Activated CD4-positive, CD25-positive, alpha-beta regulatory T cell treated with anti-CD3 and anti-CD28 coated beads, Interleukin-2, amount 50 U/mL, for 16 hours (primary cell): ENCODE results near the gene CHTF18.

Experiments
- DNase-seq: peaks from one replicate; pipeline ENCODE4 v3.0.0-alpha.2; 2020; ENCODE audit warnings: low read depth, low spot score

The CHTF18 gene

DNA sequence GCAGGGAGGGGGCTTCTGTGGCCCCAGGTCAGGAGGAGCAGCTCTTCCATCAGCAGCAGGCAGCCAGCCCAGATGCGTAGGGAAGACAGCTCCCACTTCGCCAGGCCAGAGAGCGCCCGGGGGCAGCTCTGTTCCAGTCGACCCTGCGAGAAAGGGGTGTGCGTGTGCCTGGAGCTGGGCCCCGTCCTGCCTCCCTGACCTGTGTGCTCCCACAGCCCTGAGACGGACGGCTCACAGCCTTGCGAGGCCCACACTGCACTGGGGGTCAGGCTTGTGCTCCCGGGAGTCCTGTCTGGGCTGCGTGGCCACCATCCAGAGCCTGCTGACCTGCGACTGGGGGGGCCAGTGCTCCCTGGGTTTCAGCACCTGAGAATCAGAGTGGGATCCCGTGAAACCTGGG, 28.4 kb upstream of the CHTF18 start:
- no peak for DNase-seq

DNA sequence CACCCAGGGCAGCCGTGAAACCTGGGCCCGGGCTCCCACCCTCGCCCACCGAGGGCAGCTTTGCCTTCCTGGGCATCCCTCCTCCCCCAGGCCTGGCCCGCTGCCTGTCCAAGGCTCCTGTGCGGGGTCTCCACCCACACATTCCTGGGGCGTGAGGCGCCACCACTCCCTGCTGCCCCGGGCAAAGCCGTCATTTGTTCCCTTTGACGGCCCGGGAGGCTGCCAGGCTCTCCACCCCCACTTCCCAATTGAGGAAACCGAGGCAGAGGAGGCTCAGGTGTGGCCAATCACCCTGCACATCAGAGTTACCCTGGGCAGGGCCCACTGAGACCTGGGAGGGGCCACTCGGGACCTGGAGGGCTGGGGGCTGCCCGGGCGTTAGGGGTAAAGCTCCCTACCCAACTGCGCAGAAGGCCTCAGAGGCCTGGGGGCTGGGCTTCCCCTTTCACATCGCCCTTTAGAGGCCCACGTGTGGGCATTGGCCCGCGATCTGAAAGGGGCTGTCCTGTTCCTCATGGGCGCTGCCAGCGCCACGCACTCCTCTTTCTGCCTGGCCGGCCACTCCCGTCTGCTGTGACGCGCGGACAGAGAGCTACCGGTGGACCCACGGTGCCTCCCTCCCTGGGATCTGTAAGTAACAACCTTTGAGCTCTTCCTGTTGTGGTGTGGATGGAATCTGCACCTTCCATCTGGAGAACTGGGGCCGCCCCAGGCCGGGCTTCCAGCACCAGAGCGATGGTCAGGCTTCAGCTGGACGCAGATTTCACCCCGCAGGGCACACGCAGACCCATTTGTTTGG, 27.7 kb upstream of the CHTF18 start, which contains the start of gene MSLN:
Gene MSLN (plus strand): TSS at position 190 of the 799 bp plus-strand sequence. CDS start 1,947 bp downstream, outside the sequence.
- DNase-seq = no peak

DNA sequence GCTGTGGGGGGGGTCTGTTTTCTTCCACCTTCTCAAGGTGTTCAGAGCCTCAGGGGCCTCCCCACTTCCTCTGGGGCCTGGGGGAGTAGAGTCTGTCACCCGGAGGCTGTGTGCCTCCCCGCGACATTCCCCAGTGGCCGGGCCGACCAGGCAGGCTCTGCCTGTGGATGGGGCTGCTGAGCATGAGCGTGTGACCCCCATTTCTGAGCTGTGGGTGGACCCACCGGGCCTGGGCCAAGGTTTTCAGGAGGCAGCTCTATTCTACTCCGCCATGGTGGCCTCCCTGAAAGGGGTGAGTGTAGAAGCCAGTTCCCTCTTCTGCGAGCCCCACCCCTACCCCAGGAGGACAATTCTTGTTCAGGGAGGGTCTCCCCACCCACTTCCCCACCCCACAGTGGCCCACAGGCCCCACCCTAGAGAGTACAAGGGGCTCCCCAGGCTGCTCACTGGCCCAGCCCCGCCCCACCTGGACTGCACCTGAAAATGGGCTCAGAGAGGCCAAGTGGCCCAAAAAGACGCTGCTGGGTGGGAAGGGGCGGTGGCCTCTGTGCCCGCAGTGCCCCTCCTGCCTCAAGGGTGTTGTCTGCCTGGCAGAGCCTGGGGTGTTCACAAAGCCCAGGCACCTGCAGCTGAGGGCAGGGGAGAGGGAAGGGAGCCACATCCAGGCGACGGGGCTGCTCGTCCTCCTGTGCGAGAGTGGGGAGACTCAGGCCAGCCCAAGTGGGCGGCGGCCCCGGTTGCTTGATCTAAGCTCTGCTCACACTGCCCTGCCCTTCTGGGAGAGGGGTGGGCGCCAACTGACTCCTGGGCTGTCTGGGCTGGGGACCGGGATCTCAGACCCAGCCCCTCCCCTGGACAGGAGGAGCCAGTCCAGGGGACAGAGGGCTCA, 26.6 kb upstream of the CHTF18 start:
- no peak for DNase-seq

DNA sequence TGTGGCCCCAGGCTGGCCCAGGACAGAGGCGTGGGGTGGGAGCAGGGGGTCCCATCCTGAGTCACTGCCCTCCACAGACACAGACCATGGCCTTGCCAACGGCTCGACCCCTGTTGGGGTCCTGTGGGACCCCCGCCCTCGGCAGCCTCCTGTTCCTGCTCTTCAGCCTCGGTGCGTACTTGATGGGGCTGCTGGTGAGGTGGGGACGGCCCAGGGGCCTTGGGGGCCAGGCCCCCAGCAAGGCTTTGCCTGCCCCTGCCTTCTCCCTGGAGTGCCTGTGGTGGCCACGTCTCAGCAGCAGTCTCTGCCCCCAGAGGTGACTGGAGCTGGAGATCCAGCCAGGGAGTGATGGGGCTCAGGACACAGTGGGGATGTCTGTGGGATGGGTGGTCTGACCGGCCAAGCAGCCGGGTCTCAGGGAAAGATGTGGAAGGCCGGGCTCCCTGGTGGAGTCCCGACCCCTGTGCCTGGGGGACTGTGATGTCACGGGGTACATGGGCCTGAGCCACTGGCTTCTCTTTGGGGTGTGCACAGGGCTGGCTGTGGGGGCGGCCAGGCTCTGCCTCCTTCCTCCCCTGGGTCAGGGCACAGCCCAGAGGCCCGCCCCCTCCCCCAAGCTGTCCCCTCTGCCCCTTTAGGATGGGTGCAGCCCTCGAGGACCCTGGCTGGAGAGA, 25.7 kb upstream of the CHTF18 start:
- DNase-seq = no peak

DNA sequence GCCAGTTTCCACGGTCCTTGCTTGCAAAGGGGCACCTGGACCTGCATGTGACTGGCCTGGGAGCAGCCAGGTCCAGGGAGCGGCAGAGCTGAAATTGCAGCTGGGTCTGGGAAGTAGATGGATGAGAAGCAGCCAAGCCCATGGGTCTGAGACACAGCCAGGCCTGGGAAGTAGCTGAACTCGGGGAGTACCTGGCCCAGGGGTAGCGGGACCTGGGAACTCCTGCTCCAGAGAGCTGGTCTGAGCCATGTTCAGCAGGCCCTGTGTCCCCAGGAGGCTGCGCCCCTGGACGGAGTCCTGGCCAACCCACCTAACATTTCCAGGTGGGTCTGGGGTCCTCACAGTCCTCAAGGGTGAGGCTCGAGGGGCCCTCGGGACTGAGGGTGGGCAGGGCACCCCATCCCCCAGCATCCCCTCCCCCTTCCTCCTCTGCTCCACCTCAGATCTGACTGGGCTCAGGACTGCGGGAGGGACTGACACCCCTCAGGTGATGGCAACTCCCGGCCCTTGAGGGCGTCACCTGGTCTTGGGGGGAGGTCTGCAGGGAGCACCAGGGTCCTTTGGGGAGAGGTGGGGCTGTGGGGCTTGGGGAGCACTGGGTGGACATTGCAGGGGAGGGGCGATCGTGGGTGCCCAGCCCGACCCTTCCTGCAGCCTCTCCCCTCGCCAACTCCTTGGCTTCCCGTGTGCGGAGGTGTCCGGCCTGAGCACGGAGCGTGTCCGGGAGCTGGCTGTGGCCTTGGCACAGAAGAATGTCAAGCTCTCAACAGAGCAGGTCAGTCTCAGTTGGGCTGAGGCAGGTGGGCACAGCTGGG, 24.8 kb upstream of the CHTF18 start:
- DNase-seq = no peak

DNA sequence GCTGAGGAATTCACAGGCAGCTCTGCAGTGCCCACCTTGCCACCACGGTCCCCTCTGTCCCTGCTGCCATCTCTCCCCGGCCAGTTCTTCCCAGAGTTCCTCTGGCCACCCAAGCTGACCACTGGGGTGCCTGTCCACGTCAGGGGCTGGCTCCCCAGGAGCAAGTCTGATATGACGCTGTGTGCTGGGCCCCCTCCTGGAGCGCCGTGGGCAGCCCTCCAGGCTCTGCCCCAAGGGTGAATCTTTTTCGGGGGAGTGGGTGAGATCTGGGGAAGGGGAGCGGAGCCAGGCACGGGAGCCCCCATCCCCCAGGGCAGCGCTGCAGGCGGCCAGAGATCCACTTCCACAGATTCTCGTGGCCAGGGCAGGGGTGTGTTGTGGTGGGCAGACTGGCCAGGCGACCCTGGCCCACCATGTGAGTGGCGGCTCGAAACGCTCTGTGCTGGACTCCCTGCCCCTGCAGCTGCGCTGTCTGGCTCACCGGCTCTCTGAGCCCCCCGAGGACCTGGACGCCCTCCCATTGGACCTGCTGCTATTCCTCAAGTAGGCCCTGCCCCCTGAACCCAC, 24.2 kb upstream of the CHTF18 start:
- DNase-seq = no peak

DNA sequence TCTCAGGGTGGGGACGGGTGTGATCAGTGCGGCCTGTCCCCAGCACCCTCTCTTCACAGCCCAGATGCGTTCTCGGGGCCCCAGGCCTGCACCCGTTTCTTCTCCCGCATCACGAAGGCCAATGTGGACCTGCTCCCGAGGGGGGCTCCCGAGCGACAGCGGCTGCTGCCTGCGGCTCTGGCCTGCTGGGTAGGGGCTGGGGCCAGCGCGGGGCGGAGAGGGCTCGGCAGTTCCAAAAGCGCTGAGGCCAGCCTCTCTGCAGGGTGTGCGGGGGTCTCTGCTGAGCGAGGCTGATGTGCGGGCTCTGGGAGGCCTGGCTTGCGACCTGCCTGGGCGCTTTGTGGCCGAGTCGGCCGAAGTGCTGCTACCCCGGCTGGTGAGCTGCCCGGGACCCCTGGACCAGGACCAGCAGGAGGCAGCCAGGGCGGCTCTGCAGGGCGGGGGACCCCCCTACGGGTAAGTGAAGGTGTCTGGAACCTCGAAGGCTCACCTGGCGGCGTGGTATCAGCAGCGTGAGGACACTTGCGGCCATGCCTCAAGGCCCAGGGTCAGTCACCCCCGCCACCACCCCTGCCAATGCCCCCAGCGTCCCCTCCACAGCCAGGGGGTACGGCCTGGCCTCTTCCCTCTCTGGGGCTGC, 23.5 kb upstream of the CHTF18 start:
- DNase-seq = no peak

DNA sequence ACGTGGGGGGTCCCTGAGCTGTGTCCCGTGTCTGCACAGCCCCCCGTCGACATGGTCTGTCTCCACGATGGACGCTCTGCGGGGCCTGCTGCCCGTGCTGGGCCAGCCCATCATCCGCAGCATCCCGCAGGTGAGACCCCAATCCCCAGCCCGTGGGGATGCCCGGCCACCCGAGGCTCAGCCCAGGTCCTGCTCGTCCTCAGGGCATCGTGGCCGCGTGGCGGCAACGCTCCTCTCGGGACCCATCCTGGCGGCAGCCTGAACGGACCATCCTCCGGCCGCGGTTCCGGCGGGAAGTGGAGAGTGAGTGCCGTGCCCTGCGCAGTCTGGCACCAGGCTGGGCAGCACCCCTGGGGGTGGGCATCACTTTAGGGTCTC, 22.9 kb upstream of the CHTF18 start:
- DNase-seq = no peak

DNA sequence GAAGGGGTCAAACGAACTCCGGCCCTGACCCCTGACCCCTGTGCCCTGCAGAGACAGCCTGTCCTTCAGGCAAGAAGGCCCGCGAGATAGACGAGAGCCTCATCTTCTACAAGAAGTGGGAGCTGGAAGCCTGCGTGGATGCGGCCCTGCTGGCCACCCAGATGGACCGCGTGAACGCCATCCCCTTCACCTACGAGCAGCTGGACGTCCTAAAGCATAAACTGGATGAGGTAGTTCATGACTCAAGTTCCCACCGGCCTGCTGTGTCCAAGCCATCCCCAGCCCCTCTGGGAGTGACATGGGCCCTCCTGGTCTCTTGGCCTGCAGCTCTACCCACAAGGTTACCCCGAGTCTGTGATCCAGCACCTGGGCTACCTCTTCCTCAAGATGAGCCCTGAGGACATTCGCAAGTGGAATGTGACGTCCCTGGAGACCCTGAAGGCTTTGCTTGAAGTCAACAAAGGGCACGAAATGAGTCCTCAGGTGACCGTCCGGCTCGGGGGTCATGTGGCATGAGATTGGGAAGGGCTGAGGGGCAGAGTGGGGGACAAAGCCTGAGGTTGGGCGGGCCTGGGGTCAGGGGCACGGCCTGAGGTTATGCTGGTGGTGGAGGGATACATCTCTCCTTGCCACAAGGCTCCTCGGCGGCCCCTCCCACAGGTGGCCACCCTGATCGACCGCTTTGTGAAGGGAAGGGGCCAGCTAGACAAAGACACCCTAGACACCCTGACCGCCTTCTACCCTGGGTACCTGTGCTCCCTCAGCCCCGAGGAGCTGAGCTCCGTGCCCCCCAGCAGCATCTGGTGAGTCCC, 22.2 kb upstream of the CHTF18 start:
- DNase-seq = no peak

DNA sequence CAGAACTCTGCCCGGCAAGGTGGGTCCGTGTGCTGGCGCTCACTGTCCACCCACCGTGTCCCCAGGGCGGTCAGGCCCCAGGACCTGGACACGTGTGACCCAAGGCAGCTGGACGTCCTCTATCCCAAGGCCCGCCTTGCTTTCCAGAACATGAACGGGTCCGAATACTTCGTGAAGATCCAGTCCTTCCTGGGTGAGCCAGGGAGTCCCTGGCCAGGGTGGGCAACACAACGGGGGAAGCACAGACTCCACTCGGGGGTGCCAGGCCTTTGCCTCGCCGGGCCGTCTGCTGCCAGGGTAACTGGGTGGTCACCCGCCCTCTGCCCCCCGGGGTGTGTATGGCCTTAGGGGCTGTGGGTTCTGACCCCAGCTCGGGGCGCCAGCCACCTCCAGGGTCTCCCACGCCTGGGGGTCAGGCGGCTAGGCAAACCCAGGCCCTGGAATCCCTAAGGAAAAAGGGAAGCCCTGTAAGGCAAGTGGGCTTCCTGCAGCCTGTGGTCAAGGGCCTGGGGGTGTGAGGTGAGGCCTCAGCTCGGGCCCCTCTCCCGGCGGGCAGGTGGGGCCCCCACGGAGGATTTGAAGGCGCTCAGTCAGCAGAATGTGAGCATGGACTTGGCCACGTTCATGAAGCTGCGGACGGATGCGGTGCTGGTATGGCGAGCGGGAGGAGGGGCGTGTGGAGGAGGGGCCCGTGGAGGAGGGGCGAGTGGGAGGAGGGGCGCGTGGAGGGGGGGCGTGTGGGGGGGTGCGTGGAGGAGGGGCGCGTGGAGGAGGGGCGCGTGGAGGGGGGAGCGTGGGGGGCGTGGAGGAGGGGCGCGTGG, 21.4 kb upstream of the CHTF18 start:
- no peak for DNase-seq

DNA sequence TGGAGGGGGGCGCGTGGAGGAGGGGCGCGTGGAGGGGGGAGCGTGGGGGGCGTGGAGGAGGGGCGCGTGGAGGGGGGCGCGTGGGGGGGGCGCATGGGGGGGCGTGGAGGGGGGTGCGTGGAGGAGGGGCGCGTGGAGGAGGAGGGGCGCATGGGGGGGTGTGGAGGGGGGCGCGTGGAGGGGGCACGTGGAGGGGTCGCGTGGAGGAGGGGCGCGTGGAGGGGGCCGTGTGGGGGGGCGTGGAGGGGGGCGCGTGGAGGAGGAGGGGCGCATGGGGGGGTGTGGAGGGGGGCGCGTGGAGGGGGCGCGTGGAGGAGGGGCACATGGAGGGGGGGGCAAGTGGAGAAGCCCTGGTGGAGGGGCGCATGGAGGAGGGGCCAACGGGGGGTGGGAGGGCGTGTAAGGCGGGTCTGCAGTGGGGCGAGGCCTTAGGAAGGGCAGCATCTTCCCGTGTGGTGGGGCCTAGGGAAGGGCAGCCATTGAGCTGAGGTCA, 20.6 kb upstream of the CHTF18 start:
- DNase-seq = no peak

DNA sequence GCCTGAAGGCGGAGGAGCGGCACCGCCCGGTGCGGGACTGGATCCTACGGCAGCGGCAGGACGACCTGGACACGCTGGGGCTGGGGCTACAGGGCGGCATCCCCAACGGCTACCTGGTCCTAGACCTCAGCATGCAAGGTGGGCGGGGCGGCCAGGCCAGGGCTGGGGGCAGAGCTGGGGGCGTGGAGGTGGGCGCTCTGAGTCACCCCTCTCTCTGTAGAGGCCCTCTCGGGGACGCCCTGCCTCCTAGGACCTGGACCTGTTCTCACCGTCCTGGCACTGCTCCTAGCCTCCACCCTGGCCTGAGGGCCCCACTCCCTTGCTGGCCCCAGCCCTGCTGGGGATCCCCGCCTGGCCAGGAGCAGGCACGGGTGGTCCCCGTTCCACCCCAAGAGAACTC, 20.0 kb upstream of the CHTF18 start:
- DNase-seq = no peak

DNA sequence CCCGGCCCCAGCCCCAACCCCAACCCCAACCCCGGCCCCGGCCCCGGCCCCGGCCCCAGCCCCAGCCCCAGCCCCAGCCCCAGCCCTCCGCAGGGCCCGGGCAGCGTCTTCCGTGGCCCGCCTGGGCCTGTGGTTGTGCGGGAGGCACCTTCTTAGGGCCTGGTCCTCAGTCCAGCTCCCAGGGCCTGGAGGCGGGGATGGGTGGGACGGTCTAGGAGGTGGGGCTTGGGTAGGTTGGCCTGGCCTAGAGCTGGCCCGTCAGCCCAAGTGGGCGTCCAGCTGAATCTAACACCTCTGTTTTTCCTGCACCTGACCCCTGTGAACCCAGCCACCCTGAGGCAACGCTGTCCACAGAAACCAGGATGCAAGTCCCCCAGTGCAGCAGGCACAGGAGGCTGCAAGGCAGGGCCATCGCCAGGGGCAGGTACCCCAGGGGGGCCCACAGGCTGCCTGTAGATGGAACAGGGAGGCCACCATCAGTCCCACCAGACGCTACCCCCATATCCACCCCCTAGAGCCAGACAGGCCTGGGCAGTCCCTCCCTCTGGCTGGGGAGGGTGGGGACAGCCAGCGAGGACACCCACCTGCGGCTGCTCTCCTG, 19.1 kb upstream of the CHTF18 start:
- no peak for DNase-seq

DNA sequence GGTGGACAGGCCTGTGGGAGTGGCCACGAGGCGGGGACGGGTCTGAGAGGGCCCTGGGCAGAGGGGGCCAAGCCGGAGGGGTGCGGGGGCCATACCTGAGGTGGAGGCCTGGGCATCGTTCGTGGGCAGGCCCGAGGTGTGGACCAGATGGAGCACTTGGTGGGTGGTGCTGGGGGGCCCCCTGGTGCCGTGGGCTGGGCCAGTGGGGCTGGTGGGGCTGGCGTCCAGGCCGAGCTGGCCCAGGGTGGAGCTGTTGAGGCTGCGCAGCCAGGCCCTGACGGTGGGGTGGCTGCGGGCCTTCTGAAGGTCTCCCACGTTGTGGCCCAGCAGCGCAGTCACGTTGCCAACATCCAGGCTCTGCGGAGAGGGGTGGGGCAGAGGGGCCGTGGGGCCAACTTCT, 18.5 kb upstream of the CHTF18 start:
- DNase-seq = no peak

DNA sequence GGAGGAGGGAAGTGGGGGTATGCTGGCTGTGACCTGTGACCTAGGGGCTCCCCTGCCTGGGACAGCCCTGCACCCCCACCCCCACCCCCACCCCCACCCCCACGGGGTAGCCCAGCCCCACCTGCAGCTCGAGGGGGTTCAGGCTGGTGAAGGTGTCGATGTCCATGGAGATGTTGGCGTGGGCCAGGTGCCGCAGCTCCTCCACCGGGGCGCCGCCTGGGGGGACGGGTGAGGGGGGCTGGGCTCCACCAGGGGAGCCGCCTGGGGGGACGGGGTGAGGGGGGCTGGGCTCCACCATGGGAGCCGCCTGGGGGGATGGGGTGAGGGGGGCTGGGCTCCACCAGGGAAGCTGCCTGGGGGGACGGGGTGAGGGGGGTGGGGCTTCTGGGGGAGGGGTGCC, 18.0 kb upstream of the CHTF18 start:
- no peak for DNase-seq

DNA sequence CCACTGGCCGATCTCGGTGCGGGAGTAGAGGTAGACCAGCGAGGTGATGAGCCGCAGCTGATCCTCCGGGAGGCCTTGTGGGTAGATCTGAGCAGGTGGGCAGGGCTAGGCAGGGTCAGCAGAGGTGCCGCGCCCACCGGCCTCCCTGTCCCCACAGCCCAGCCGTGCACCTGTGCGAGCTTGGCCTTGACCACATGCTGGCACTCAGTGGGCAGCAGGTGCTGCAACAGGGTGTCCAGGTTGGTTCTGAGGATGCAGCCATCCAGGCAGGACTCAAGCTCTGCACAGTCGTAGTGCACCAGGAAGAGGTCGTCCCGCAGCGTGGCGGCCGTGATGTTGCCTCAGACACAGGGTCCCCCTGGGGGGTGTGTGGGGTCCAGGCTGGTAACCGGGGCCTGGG, 15.5 kb upstream of the CHTF18 start:
- no peak for DNase-seq

DNA sequence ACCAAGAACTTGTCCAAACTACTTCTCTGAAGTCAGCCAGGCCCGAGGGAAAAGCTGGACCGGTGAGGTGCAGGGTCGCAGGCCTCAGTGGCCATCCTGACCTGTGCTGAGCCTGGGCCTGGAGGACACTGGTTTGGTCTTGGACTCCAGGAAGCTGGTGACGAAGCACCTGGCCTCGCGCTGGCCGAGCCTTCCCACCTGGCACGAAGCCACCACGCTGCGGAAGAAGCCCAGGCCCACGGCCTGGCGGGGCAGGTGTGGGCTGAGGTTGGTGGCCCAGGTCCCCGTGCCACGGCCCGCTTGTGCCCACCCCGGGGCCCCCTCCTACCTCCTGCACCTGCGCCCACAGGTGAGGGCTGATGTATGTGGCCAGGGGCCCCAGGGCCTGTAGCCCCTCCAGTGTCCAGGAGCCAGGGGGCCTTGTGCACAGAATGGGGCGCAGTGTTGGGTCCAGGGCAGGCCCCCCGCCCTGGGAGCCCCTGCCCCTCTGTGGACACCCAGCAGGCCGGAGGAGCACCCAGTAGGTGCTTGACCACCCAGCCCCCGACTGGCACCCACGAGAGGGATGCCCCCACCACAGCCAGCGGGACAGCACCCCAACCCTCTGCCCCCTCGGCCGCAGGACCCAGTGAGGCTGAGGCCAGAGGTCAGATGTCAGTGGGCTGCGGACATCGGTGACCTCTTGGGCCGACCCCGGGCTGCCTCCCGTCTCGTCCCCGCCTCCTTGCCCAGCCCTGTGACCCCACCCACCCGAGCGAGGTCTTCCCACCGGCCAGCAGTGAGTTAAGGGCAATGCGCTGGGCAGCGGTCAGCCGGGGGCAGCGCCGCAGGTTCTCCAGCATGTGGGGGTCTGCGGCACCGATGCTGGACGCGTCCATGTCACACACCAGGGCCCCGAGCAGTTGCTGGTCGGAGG, 14.1 kb upstream of the CHTF18 start:
- no peak for DNase-seq
